BLaER1 treated with 17β-estradiol and CSF1 and Interleukin-3, amounts not matched to agents 10 nM and 100 nM (cell line): ENCODE measurements around the gene TMEM30A.

Experiments used
- H3K27ac ChIP-seq, 11 experiments: shearing (Covaris generic); formaldehyde crosslinking; 2 replicates each; pipeline ENCODE4 v1.8.1; 2022
- H3K27me3 ChIP-seq, 11 experiments: shearing (Covaris generic); formaldehyde crosslinking; 2 replicates each; pipeline ENCODE4 v1.8.1; 2022
- H3K36me3 ChIP-seq, 11 experiments: shearing (Covaris generic); formaldehyde crosslinking; 2 replicates each; pipeline ENCODE4 v1.8.1; 2022
- H3K4me1 ChIP-seq, 10 experiments: shearing (Covaris generic); formaldehyde crosslinking; 2 replicates each; pipeline ENCODE4 v1.8.1; 2022
- H3K4me2 ChIP-seq, 11 experiments: shearing (Covaris generic); formaldehyde crosslinking; 2 replicates each; pipeline ENCODE4 v1.8.1; 2022
- H3K4me3 ChIP-seq, 10 experiments: shearing (Covaris generic); formaldehyde crosslinking; 2 replicates each; pipeline ENCODE4 v1.8.1; 2022
- H3K9ac ChIP-seq, 11 experiments: shearing (Covaris generic); formaldehyde crosslinking; 2 replicates each; pipeline ENCODE4 v1.8.1; 2022
- H3K9me3 ChIP-seq, 11 experiments: shearing (Covaris generic); formaldehyde crosslinking; replicated peaks in 1 of 11; 2 replicates each; pipeline ENCODE4 v1.8.1; 2022
- H4K20me1 ChIP-seq, 11 experiments: shearing (Covaris generic); formaldehyde crosslinking; 2 replicates each; pipeline ENCODE4 v1.8.1; 2022
- Cebpa-rat ChIP-seq, 11 experiments: shearing (Covaris generic); IDR thresholded peaks; 2 replicates each; pipeline ENCODE4 v1.8.1; 2022

Gene TMEM30A

DNA sequence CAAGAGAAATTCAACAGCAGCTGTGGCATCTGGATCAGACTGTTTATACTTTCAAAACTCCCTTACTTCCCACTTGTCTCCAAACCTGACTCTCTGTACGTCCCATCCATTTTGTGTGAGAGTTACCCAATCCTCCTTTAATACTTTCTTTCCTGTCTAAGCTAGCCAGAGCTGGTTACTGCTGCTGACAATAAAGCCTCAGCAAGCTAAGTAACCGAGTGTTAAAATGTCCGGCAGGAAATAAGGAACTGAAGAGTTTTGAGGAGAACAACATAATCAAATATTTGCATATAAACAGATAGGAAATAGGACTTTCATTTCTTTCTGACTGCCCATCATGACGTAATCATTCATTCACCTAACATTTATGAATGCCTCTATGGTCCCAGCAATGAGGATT lies 11.6 kb downstream of the TMEM30A start:
- no peaks in the 10 kb centered on the region for H3K27me3 ChIP-seq
- H3K4me3 ChIP-seq, result peak overlapping the region in 4 of 10 experiments; percentile 3 to 29 (median 11); a peak in 3 of 20 replicates
- peaks cover 0 to 47% (median 13%) of the 10 kb centered on the region in 11 experiments; a peak in 16 of 22 replicates for H4K20me1 ChIP-seq
- peaks cover 46 to 93% (median 67%) of the 10 kb centered on the region in 11 experiments for H3K36me3 ChIP-seq
- no peak; a peak in 1 of 22 replicates for TF ChIP-seq Cebpa-rat (IDR thresholded peaks at IDR 0.05)
- H3K27ac ChIP-seq, result peak overlapping the region; percentile 72 to 91 (median 78); a peak in 21 of 22 replicates
- H3K4me1 ChIP-seq, result peaks cover 0 to 82% (median 21%) of the 10 kb centered on the region in 10 experiments; a peak in 14 of 20 replicates
- peak overlapping the region in 5 of 11 experiments; percentile 0 to 52 (median 26); a peak in 7 of 22 replicates for H3K9ac ChIP-seq
- peak overlapping the region in 7 of 11 experiments; percentile 4 to 54 (median 25); a peak in 10 of 22 replicates for H3K4me2 ChIP-seq
- H3K9me3 ChIP-seq, result peaks cover 15 to 62% (median 28%) of the 10 kb centered on the region in 11 experiments; a peak in 21 of 22 replicates

DNA sequence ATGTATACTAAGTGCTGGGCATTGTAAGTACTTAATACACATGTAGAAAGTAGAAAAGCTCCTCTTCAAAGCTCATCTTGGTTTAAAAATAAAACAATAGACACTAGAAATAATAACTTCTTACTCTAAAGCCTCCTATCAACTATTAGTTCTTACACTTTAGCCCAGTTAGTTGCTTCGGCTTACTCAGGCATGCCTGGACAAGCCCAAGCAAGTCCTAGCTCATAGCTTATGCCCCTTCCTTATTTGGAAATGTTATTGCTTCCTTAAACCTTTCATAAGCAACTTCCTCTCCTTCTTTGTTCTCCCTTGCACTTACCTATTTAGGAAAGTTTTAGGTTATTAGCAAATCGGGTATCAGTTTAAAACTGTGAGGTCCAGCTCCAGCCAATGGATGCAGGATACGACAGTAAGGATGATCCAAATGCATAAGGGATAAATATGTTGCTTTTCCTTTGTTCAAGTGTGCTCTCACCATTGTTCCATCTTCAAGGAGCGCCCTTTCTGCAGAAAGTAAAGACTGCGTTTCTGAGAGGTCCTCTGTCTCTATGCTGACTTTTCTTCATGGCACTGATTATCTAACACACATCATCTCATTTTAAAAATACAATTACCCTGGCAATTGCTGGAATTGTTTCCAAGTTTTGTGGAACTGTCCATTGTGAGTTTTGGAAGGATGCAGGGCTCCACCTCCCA lies 12.3 kb downstream of the TMEM30A start:
- Histone ChIP-seq H4K20me1 (peaks cover 0 to 47% (median 18%) of the 10 kb centered on the region in 11 experiments; a peak in 16 of 22 replicates), H3K4me1 (peaks cover 0 to 79% (median 21%) of the 10 kb centered on the region in 10 experiments; a peak in 14 of 20 replicates), H3K9ac (peak overlapping the region in 7 of 11 experiments; percentile 17 to 65 (median 43); a peak in 9 of 22 replicates), H3K27me3 (no peaks in the 10 kb centered on the region), H3K4me2 (peak overlapping the region in 7 of 11 experiments; percentile 14 to 54 (median 25); a peak in 12 of 22 replicates), H3K27ac (peak overlapping the region; percentile 72 to 91 (median 78)), H3K4me3 (peak overlapping the region in 4 of 10 experiments; percentile 3 to 29 (median 12); a peak in 3 of 20 replicates), H3K9me3 (peaks cover 15 to 62% (median 28%) of the 10 kb centered on the region in 11 experiments; a peak in 21 of 22 replicates), H3K36me3 (peaks cover 46 to 87% (median 61%) of the 10 kb centered on the region in 11 experiments)
- TF ChIP-seq Cebpa-rat (IDR thresholded peaks at IDR 0.05), result no peak

DNA sequence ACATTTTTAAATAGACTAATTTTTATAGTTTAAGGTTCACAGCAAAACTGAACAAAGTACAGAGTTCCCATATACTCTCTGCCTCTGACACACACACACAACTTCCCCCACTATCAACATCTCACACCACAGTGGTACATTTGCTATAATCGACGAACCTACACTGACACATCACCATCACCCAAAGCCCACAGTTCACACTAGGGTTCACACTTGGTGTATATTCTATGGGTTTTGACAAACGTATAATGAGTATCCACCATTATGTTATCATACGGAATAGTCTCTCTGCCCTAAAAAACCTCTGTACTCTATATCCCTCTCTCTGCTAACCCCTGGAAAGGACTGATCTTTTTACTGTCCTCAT lies 15.6 kb downstream of the TMEM30A start:
- Histone ChIP-seq H3K9ac (no peak overlapping the region), H3K9me3 (peaks cover 15 to 38% (median 24%) of the 10 kb centered on the region in 11 experiments; a peak in 21 of 22 replicates), H3K4me2 (no peak overlapping the region), H3K4me1 (peaks cover 0 to 50% (median 20%) of the 10 kb centered on the region in 10 experiments; a peak in 14 of 20 replicates), H3K27ac (no peak overlapping the region), H3K27me3 (no peaks in the 10 kb centered on the region), H3K4me3 (no peak overlapping the region), H4K20me1 (peaks cover 0 to 46% (median 28%) of the 10 kb centered on the region in 11 experiments; a peak in 14 of 22 replicates), H3K36me3 (peaks cover 36 to 75% (median 56%) of the 10 kb centered on the region in 11 experiments)
- TF ChIP-seq Cebpa-rat (IDR thresholded peaks at IDR 0.05), result no peak

DNA sequence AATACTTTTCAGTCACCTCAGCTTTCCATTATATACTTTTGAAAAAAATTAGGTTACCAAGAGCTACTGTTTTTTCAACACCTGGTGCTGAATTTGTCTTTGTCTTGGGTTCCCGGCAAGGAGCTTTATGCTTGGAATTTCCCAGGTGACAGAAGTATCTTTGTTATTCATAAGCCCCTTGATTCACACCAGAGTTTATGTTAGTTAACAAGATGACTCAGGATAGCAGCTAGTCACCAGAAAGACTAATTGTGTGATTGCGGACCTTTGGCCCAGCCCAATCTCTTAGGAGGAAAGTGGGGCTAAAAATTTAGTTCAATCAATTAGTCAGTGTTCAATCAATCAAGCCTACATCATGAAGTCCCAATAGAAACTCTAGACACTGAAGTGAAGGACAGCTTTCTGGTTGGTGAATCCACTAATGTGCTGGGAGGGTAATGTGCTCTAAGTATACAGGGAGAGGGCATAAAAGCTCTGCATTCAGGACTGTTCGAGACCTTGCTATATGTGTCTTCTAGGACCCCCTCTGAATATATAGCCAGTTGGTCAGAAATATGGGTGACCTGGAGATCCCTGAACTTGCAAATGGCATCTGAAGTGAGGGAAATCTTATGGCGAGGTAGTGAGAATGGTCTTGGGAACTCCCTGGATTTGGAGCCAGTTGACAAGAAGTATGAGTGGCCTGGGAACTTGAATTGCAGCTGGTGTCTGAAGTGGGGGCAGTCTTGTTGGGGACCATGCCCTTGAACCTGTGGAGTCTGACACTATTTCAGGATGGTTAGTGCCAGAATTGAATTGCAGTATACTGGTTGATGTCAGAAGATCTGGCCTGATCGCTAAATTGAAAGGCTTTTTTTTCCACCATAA lies 16.2 kb downstream of the TMEM30A start:
- Histone ChIP-seq H3K36me3 (peaks cover 40 to 75% (median 56%) of the 10 kb centered on the region in 11 experiments), H3K9me3 (peaks cover 11 to 32% (median 19%) of the 10 kb centered on the region in 11 experiments; a peak in 21 of 22 replicates), H3K27ac (peak overlapping the region in 1 of 11 experiments; percentile 26; a peak in 1 of 22 replicates), H3K4me2 (peak overlapping the region in 2 of 11 experiments; percentile 7 to 52; a peak in 1 of 22 replicates), H3K4me3 (no peak overlapping the region), H4K20me1 (peaks cover 0 to 52% (median 32%) of the 10 kb centered on the region in 11 experiments; a peak in 14 of 22 replicates), H3K9ac (peak overlapping the region in 1 of 11 experiments; percentile 37; a peak in 1 of 22 replicates), H3K4me1 (peaks cover 0 to 44% (median 19%) of the 10 kb centered on the region in 10 experiments; a peak in 14 of 20 replicates), H3K27me3 (no peaks in the 10 kb centered on the region)
- TF ChIP-seq Cebpa-rat (IDR thresholded peaks at IDR 0.05), result no peak

DNA sequence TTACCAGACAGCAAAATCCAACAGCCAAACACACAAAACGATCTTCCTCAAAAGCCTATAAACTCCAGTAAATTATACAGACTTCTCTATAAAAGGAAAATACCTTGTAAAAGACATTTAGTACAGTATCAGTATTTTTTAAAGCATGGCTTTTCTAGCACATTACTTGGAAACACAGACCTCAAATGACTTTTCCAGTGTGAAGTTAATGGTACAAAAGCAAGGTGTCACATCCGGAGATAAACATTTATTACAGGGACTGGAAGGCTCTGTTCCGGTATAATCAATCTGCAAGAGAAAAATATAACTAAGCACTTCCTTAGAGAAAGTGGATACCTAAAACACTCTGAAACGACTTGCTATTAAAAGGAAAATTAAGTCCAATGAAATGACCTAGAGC lies 17.1 kb downstream of the TMEM30A start:
- Histone ChIP-seq H4K20me1 (peaks cover 0 to 61% (median 32%) of the 10 kb centered on the region in 11 experiments; a peak in 14 of 22 replicates), H3K9ac (peak overlapping the region in 3 of 11 experiments; percentile 0 to 56 (median 4); a peak in 3 of 22 replicates), H3K36me3 (peaks cover 40 to 75% (median 56%) of the 10 kb centered on the region in 11 experiments), H3K4me1 (peaks cover 0 to 35% (median 10%) of the 10 kb centered on the region in 10 experiments; a peak in 14 of 20 replicates), H3K4me3 (no peak overlapping the region), H3K27ac (no peak overlapping the region), H3K27me3 (no peaks in the 10 kb centered on the region), H3K9me3 (peaks cover 2 to 23% (median 10%) of the 10 kb centered on the region in 11 experiments; a peak in 21 of 22 replicates), H3K4me2 (peak overlapping the region in 2 of 11 experiments; percentile 27 to 52; a peak in 2 of 22 replicates)
- TF ChIP-seq Cebpa-rat (IDR thresholded peaks at IDR 0.05), result no peak

DNA sequence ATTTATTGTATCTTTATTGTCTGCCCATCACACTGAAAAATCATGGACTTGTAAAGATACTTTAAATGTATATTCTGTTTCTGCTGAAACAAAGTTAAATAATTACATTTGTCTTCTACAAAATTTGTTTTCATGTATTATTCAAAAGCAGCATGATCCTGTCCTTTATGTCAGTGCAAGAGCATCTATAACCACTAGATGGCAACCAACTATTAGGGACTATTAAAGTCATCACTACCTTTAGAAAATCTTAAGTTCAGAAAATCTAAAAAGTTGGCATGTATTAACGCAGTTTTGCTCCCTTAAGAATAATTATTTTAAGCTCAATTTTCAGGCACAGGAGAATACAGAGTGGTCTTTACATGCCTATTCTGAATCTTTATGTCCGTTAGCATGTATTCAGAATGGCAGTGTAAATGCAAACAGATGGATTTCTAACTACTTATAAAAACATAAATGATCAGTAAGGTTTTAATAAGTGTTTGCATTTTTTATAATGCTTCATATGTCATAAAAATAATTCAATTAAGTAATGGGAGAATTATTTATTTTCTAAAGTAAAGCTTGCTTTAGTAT lies 17.8 kb downstream of the TMEM30A start:
- no peak for TF ChIP-seq Cebpa-rat (IDR thresholded peaks at IDR 0.05)
- Histone ChIP-seq H3K27ac (no peak overlapping the region), H3K4me2 (no peak overlapping the region), H3K27me3 (no peaks in the 10 kb centered on the region), H3K36me3 (peaks cover 40 to 75% (median 56%) of the 10 kb centered on the region in 11 experiments), H3K9me3 (peaks cover 0 to 16% (median 3%) of the 10 kb centered on the region in 11 experiments; a peak in 12 of 22 replicates), H3K9ac (no peak overlapping the region), H3K4me1 (peaks cover 0 to 29% (median 4%) of the 10 kb centered on the region in 10 experiments; a peak in 10 of 20 replicates), H4K20me1 (peaks cover 2 to 67% (median 36%) of the 10 kb centered on the region in 11 experiments; a peak in 14 of 22 replicates), H3K4me3 (no peak overlapping the region)

DNA sequence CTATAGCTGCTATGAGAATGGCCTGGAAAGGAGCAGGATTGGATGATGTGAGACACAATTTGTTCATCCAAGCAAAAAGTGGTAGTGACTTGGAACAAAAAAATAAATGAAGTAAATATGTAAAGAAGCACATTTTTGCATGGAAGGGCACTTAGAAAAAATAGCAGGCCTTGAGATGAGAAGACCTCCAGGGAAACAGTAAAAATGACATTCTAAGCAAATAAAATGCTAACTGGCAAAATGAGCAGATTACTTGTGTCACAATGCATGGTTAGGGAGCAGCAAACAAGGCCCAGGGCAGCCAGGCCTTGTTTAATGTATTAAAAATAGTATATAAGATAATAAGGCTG lies 21.2 kb downstream of the TMEM30A start:
- H3K4me1 ChIP-seq, result peaks cover 0 to 11% (median 0%) of the 10 kb centered on the region in 10 experiments; a peak in 6 of 20 replicates
- peaks cover 64 to 78% (median 74%) of the 10 kb centered on the region in 11 experiments for H3K36me3 ChIP-seq
- H3K4me3 ChIP-seq, result no peak overlapping the region
- H3K9ac ChIP-seq, result peak overlapping the region in 2 of 11 experiments; percentile 39 to 55; a peak in 3 of 22 replicates
- no peak for TF ChIP-seq Cebpa-rat (IDR thresholded peaks at IDR 0.05)
- H3K9me3 ChIP-seq, result no peaks in the 10 kb centered on the region
- peaks cover 2 to 82% (median 28%) of the 10 kb centered on the region in 11 experiments; a peak in 14 of 22 replicates for H4K20me1 ChIP-seq
- no peak overlapping the region for H3K4me2 ChIP-seq
- no peaks in the 10 kb centered on the region for H3K27me3 ChIP-seq
- no peak overlapping the region for H3K27ac ChIP-seq
